ENCODE results near the gene SUSD6. TPM values are rescaled to one million over a fixed set of nuclear protein-coding genes. Genes with fewer than 3 reads are reported as not detected.

Gene SUSD6
- total RNA-seq, 1 donor = 17.7 TPM

DNA sequence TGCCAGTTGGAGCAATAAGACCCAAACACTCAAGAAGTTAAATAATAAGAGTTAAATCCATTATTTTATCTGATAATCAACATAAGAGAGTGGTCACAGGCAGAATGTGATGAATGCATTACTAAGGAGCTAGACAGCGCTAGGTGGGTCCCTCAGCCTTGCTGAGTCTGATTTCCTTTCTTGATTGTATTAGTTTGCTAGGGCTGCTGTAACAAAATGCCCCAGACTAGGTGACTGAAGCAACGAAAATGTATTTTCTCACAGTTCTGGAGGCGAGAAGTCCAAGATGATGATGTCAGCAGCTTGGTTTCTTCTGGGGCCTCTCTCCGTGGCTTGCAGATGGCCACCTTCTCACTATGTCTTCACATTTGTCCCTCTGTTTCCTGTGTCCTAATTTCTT lies 28.6 kb upstream of the SUSD6 start:
- H2AFZ ChIP-seq (ENCODE audit: low read length) = no peak overlapping the region
- H3K27ac ChIP-seq (ENCODE audit: low read depth, low read length) = no peak overlapping the region
- peaks cover 4% of the 10 kb centered on the region for H3K27me3 ChIP-seq (ENCODE audit: insufficient read depth, low read length)
- H4K20me1 ChIP-seq (ENCODE audit: insufficient read depth, low read length) = no peaks in the 10 kb centered on the region
- no peaks in the 10 kb centered on the region for H3K36me3 ChIP-seq (ENCODE audit: insufficient read depth, low read length)
- no peaks in the 10 kb centered on the region for H3K9me3 ChIP-seq (ENCODE audit: low read depth, low read length)
- H3K4me3 ChIP-seq (ENCODE audit: insufficient read depth, low read length) = no peak overlapping the region
- TF ChIP-seq, protein P1, sequence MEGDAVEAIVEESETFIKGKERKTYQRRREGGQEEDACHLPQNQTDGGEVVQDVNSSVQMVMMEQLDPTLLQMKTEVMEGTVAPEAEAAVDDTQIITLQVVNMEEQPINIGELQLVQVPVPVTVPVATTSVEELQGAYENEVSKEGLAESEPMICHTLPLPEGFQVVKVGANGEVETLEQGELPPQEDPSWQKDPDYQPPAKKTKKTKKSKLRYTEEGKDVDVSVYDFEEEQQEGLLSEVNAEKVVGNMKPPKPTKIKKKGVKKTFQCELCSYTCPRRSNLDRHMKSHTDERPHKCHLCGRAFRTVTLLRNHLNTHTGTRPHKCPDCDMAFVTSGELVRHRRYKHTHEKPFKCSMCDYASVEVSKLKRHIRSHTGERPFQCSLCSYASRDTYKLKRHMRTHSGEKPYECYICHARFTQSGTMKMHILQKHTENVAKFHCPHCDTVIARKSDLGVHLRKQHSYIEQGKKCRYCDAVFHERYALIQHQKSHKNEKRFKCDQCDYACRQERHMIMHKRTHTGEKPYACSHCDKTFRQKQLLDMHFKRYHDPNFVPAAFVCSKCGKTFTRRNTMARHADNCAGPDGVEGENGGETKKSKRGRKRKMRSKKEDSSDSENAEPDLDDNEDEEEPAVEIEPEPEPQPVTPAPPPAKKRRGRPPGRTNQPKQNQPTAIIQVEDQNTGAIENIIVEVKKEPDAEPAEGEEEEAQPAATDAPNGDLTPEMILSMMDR (IDR thresholded peaks at IDR 0.05; ENCODE audit: extremely low read depth, low read depth, low read length) = no peak
- H3K79me2 ChIP-seq (ENCODE audit: insufficient read depth, low read length) = no peaks in the 10 kb centered on the region
- H3K4me2 ChIP-seq (ENCODE audit: insufficient read depth, low read length) = no peak overlapping the region
- H3K4me1 ChIP-seq (ENCODE audit: insufficient read depth, low read length) = peaks cover 15% of the 10 kb centered on the region
- DNase-seq (ENCODE audit: insufficient read length, low spot score, missing footprints) = no peak

DNA sequence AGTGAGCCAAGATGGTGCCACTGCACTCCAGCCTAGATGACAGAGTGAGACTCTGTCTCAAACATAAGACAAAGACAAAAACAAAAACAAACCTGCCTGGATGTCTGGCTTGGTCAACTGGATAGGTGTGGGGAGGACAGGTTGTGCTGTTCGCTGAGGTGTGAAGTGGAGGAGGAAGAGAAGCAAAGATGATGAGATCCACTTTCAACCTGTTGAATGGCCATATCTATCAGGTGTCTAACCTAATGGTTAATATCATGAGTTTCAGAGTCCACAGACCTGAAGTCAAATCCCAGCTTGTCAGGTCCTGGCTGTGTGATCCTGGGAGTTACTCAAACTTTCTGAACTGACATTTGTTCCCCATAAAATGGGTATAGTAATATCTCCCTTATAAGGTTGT lies 27.0 kb upstream of the SUSD6 start:
- H3K4me1 ChIP-seq (ENCODE audit: insufficient read depth, low read length) = peaks cover 14% of the 10 kb centered on the region
- no peaks in the 10 kb centered on the region for H3K9me3 ChIP-seq (ENCODE audit: low read depth, low read length)
- H4K20me1 ChIP-seq (ENCODE audit: insufficient read depth, low read length) = no peaks in the 10 kb centered on the region
- H3K4me2 ChIP-seq (ENCODE audit: insufficient read depth, low read length) = no peak overlapping the region
- H3K27ac ChIP-seq (ENCODE audit: low read depth, low read length) = no peak overlapping the region
- no peak overlapping the region for H2AFZ ChIP-seq (ENCODE audit: low read length)
- no peaks in the 10 kb centered on the region for H3K79me2 ChIP-seq (ENCODE audit: insufficient read depth, low read length)
- no peaks in the 10 kb centered on the region for H3K27me3 ChIP-seq (ENCODE audit: insufficient read depth, low read length)
- TF ChIP-seq, protein P1 (IDR thresholded peaks at IDR 0.05; ENCODE audit: extremely low read depth, low read depth, low read length) = no peak
- DNase-seq (ENCODE audit: insufficient read length, low spot score, missing footprints) = no peak
- H3K36me3 ChIP-seq (ENCODE audit: insufficient read depth, low read length) = no peaks in the 10 kb centered on the region
- no peak overlapping the region for H3K4me3 ChIP-seq (ENCODE audit: insufficient read depth, low read length)

DNA sequence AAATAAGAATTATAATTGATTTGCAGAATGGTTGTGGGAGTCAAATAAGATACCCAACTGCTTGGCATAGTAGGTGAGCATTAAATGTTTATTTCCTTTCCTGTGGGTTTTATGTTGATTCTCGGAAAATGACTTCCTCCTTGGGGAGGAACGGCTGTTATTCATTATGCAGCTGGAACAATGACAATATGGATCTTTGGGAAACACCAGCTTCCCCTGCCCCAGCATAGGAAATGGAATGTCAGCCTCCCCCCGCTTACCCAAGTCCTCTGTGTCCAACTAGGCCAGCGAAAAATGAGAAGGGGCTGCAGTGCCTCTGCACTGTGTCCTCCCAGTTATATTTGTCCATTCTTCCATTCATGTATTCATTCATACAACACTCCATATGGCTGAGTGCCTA lies 25.0 kb upstream of the SUSD6 start:
- Histone ChIP-seq H3K4me3 (ENCODE audit: insufficient read depth, low read length) (no peak overlapping the region), H3K36me3 (ENCODE audit: insufficient read depth, low read length) (no peaks in the 10 kb centered on the region), H3K4me2 (ENCODE audit: insufficient read depth, low read length) (no peak overlapping the region), H2AFZ (ENCODE audit: low read length) (no peak overlapping the region), H3K4me1 (ENCODE audit: insufficient read depth, low read length) (peaks cover 5% of the 10 kb centered on the region), H3K79me2 (ENCODE audit: insufficient read depth, low read length) (no peaks in the 10 kb centered on the region), H3K27ac (ENCODE audit: low read depth, low read length) (no peak overlapping the region), H3K27me3 (ENCODE audit: insufficient read depth, low read length) (peaks cover 3% of the 10 kb centered on the region), H4K20me1 (ENCODE audit: insufficient read depth, low read length) (no peaks in the 10 kb centered on the region), H3K9me3 (ENCODE audit: low read depth, low read length) (no peaks in the 10 kb centered on the region)
- no peak for DNase-seq (ENCODE audit: insufficient read length, low spot score, missing footprints)
- TF ChIP-seq, protein P1 (IDR thresholded peaks at IDR 0.05; ENCODE audit: extremely low read depth, low read depth, low read length) = no peak

DNA sequence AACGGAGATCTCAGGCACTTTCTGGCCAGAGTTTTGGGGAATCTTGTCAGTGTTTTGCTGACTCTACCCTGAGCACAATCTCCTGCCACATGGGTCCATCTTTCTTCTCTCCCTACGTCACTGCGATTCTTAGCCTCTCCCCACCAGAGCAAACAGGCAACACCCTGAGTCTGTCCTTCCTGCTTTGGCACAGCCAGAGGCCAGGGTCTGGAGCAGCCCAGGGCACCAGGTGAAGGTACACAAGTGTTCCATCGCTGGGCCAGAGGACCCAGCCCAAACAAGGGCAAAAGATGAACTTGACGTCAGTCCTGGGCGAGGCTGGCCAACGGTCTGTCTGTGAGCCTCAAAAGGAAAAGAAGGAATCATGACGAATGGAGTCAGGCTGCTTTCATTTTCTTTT lies 24.0 kb upstream of the SUSD6 start:
- Histone ChIP-seq H3K9me3 (ENCODE audit: low read depth, low read length) (no peaks in the 10 kb centered on the region), H3K27ac (ENCODE audit: low read depth, low read length) (no peak overlapping the region), H3K4me3 (ENCODE audit: insufficient read depth, low read length) (no peak overlapping the region), H3K27me3 (ENCODE audit: insufficient read depth, low read length) (peaks cover 3% of the 10 kb centered on the region), H2AFZ (ENCODE audit: low read length) (peak overlapping the region; percentile 34), H3K4me1 (ENCODE audit: insufficient read depth, low read length) (peaks cover 1% of the 10 kb centered on the region), H3K4me2 (ENCODE audit: insufficient read depth, low read length) (no peak overlapping the region), H3K79me2 (ENCODE audit: insufficient read depth, low read length) (no peaks in the 10 kb centered on the region), H3K36me3 (ENCODE audit: insufficient read depth, low read length) (no peaks in the 10 kb centered on the region), H4K20me1 (ENCODE audit: insufficient read depth, low read length) (no peaks in the 10 kb centered on the region)
- TF ChIP-seq, protein P1 (IDR thresholded peaks at IDR 0.05; ENCODE audit: extremely low read depth, low read depth, low read length) = no peak
- DNase-seq (ENCODE audit: insufficient read length, low spot score, missing footprints) = no peak

Data from osteoblast (primary cell).